ENCODE data around the gene ITPK1.

DNA sequence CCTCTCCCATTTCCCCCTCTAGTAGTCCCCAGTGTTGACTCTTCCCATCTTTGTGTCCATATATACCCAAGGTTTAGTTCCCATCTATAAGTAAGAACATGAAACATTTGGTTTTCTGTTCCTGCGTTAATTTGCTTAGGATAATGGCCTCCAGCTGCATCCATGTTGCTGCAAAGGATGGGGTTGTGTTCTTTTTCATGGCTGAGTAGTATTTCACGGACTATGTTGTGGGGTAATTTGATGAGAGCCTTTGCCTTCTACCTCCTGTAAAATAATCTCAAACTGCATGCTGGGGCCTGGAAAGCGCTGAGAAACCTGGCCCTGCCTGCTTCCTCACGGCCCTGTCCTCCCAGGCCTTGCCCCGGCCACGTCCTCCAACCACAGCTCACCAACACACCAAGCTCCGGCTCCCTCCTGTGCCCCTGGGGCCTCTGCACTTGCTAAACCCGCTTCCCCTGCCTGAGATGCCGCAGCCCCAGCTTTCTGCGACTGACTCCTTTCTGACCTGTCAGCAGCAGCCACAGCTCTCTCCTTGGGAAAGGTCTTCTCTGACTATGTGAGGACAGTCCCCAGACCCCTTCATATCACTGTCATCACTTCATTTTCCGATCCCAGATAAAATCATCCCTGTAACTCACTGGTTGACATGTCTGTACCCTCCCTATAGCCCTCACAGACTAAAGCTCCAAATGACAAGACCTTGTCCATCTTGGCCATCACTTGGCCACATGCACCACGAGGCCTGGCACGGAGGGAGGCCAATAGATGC lies 19.8 kb downstream of the ITPK1 start:
- TF ChIP-seq, protein P1, sequence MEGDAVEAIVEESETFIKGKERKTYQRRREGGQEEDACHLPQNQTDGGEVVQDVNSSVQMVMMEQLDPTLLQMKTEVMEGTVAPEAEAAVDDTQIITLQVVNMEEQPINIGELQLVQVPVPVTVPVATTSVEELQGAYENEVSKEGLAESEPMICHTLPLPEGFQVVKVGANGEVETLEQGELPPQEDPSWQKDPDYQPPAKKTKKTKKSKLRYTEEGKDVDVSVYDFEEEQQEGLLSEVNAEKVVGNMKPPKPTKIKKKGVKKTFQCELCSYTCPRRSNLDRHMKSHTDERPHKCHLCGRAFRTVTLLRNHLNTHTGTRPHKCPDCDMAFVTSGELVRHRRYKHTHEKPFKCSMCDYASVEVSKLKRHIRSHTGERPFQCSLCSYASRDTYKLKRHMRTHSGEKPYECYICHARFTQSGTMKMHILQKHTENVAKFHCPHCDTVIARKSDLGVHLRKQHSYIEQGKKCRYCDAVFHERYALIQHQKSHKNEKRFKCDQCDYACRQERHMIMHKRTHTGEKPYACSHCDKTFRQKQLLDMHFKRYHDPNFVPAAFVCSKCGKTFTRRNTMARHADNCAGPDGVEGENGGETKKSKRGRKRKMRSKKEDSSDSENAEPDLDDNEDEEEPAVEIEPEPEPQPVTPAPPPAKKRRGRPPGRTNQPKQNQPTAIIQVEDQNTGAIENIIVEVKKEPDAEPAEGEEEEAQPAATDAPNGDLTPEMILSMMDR (IDR thresholded peaks at IDR 0.05) = no peak
- no peak for TF ChIP-seq POLR2AphosphoS5 (IDR thresholded peaks at IDR 0.05; ENCODE audit: low read depth, low read length)
- no peak for TF ChIP-seq SIN3A (IDR thresholded peaks at IDR 0.05; ENCODE audit: borderline replicate concordance, insufficient read depth, low read depth, low read length)

Measured in Panc1 (cell line).